PFSK-1 (cell line): ENCODE results near the gene ANKS1B.

Source experiments
- POLR2AphosphoS5 ChIP-seq: IDR thresholded peaks from 2 replicates; pipeline ENCODE4 v1.6.1; 2012; ENCODE audit warnings: low read depth, mild to moderate bottlenecking, control low read depth, low read length, moderate library complexity
- TF ChIP-seq, protein P1 (sequence below), 2 experiments: IDR thresholded peaks; 2 replicates each; pipeline versions ENCODE4 v1.6.1 to v1.8.0; 2011 to 2012; ENCODE audit warnings: low read depth in 2 of 2, low read length in 2 of 2, control low read depth in 1 of 2, inconsistent platforms in 1 of 2, mild to moderate bottlenecking in 1 of 2, moderate library complexity in 1 of 2; ENCODE audit not compliant: insufficient read depth in 1 of 2

DNA sequence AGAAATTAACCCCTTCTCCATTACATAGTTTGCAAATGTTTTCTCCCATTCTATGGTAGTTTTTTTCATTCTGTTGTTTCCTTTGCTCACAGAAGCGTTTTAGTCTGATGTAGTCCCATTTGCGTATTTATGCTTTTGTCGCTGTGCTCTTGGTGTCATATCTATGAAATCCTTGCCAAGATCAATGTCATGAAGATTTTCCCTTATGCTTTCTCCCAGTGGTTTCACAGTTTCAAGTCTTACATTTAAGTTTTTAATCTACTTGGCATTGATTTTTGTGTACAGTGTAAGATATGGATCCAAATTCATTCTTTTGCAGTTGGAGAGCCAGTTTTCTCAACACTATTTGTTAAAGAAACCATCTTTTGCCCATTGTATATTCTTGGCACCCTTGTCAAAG is 982.0 kb downstream of the ANKS1B start:
- TF ChIP-seq, protein P1, sequence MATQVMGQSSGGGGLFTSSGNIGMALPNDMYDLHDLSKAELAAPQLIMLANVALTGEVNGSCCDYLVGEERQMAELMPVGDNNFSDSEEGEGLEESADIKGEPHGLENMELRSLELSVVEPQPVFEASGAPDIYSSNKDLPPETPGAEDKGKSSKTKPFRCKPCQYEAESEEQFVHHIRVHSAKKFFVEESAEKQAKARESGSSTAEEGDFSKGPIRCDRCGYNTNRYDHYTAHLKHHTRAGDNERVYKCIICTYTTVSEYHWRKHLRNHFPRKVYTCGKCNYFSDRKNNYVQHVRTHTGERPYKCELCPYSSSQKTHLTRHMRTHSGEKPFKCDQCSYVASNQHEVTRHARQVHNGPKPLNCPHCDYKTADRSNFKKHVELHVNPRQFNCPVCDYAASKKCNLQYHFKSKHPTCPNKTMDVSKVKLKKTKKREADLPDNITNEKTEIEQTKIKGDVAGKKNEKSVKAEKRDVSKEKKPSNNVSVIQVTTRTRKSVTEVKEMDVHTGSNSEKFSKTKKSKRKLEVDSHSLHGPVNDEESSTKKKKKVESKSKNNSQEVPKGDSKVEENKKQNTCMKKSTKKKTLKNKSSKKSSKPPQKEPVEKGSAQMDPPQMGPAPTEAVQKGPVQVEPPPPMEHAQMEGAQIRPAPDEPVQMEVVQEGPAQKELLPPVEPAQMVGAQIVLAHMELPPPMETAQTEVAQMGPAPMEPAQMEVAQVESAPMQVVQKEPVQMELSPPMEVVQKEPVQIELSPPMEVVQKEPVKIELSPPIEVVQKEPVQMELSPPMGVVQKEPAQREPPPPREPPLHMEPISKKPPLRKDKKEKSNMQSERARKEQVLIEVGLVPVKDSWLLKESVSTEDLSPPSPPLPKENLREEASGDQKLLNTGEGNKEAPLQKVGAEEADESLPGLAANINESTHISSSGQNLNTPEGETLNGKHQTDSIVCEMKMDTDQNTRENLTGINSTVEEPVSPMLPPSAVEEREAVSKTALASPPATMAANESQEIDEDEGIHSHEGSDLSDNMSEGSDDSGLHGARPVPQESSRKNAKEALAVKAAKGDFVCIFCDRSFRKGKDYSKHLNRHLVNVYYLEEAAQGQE (IDR thresholded peaks at IDR 0.05; ENCODE audit: insufficient read depth in 1 of 2, low read depth in 2 of 2, low read length in 2 of 2) = no peak
- no peak for TF ChIP-seq POLR2AphosphoS5
